ENCODE measurements around the gene MYO15A.

Gene MYO15A

DNA sequence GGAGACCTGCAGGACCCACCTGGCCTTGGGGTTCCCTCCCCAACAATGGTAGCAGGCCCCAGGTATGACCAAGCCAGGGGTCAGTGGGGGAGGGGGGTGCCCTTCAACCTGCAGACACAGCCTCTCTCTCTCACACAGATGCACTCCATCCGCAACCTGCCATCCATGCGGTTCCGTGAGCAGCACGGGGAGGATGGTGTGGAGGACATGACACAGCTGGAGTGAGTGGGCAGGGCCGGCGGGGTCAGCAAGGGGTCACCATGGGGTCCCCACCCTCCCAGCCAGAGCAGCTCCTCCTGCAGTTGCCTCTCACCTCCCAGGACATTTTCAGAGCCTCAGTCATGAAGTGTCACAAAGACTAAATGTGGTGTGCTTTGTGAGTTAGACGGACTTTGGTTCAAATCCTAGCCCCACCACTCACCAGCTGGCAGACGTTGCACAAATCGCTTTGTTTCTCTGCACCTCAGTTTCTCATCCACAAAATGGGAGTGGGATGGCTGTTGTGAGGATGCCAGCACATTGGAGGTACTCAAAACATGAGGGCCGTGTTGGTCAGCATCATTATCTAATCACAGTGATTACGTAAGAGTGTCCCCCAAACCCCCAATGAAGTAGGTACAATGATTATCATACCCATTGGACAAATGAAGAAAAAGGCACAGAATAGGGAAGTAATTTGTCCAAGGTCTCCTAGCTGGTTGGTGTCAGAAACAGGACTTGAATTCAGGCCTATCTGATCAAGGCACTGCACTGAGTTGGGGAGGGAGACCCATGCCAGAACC is 16.0 kb downstream of the MYO15A start:
- no peak for DNase-seq (ENCODE audit: low read depth, low spot score)

DNA sequence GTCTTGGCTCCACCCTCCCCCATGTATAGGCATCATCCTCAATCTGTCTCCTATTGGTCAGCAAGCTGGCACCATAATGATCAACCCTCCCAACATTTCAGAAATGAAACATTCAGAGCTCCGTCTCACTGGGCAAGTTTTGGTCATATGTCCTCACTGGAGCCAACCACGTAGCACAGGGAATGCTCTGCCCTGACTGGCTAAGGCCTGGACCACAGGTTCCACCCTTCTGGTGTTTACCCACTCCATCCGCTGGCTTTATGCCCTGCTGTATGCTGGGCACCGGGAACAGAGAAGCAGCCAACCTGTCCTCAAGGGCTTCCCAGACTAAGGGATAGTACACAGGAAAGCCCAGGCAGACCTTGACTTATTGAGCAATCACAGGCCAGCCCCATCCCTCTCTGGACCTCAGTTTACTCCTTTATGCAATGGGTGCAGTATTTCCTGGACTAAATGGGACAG is 20.5 kb downstream of the MYO15A start:
- DNase-seq (ENCODE audit: low read depth, low spot score), result no peak

DNA sequence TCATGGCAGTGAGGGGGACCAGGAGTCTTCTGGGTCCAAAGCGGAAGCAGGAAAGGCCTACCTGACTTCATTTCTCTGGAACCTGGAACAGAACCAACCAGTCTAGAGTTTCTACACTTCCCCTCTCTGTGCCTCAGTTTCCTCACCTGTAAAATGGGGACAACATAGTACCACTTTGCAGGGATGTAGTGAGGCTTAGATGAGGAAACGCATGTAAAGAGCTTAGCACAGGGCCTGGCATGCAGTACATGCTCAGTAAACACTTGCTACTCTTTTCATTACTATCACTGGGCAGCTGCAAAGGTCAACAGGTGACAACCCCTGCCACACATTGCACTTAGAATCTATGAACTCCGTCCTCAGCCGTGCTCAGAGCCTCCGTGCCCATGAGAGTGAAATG is 24.2 kb downstream of the MYO15A start:
- no peak for DNase-seq (ENCODE audit: low read depth, low spot score)

DNA sequence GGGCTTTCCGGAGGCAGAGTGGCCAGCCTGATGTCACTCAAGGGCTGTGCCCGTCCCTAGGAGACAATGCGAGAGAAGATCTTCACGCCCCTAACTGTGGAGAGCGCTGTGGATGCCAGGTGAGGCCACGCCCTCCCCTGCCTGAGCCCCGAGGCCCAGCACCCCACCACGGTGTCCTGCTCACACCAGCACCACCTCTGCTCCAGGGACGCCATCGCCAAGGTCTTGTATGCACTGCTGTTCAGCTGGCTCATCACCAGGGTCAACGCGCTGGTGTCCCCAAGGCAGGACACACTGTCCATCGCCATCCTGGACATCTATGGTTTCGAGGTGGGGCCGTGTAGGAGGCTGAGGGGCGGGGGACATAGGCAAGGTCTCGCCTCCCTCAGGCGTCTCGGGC is 27.8 kb downstream of the MYO15A start:
- no peak for DNase-seq (ENCODE audit: low read depth, low spot score)

DNA sequence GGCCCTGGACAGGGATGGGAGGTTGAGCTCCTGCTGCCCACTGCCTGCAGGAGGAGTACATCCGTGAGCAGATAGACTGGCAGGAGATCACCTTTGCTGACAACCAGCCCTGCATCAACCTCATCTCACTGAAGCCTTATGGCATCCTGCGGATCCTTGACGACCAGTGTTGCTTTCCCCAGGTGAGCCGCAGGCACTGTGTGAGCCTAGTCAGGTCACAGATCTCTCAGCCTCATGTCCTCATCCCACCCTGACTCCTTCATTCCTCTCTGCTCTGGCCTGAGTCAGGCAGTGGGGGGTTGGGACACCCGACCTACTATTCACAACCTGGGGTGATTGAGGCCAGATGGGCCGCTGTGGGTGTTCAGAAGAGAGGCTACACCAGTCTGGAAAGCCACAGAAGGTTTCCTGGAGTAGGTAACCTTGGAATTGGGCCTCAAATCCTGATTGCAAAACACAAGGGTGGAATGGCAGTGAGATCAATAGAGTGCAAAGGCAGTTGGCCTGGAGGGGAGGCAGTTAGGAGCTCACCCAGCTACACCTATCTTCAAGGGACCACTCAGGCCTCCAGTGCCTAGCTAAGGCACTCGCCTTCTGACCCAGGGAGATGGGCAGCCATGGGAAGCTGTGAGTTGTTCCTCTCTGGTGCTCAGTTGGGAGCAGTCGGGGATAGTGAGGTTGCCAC is 29.7 kb downstream of the MYO15A start:
- DNase-seq (ENCODE audit: low read depth, low spot score), result no peak

DNA sequence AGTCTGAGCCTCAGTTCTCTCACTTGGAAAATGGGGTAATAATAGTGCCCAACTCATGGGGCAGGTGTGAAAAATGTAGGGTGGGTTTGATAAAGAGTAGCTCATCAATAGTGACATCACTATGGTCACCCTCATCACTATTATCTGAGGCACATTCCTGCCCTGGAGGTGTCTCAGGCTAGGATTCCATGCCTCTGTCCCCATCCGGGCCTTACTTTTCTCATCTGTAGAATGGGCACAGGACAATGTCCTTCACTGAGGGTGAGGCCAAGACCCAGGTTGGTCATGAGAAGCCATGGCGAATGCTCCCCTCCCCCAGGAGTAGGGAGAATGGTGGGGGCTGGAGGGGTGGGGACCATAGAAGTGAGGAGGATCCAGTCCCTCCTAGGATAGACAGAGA is 30.5 kb downstream of the MYO15A start:
- no peak for DNase-seq (ENCODE audit: low read depth, low spot score)

DNA sequence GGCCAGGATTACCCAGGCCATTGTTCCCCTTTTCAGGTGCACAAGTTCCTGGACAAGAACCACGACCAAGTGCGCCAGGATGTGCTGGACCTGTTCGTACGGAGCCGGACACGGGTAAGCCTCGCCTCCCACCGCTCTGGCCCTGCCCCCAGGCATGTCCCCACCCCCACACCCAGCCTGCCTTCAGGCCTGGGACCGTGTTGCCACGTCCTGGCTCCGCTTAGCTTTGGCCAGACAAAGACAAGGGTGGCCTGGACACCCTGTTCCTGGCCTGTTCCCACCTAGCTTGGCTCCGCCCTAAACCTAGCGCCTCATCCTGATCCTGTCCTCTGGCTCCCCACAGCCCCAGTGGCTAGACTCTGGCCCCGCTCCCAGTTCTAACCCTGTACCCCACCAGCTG is 30.9 kb downstream of the MYO15A start:
- no peak for DNase-seq (ENCODE audit: low read depth, low spot score)

DNA sequence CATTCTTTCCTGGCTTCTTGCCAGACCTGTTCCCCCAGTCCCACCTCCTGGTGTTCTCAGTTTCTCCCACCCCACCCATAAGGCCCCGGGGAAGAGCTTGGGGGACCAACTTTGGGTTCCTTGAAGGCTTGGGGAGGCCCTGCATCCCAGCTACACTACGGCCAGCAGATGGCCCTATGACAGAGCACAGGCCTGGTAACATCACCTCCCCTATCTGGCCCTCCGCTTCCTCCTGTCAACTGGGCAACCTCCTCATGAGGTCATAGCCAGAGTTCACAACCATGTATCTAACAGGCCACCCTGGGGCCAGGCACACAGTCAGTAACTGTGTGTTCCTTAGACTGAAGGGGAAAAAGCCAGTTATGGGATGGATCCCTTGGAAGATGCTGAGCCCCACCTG is 31.4 kb downstream of the MYO15A start:
- no peak for DNase-seq (ENCODE audit: low read depth, low spot score)

DNA sequence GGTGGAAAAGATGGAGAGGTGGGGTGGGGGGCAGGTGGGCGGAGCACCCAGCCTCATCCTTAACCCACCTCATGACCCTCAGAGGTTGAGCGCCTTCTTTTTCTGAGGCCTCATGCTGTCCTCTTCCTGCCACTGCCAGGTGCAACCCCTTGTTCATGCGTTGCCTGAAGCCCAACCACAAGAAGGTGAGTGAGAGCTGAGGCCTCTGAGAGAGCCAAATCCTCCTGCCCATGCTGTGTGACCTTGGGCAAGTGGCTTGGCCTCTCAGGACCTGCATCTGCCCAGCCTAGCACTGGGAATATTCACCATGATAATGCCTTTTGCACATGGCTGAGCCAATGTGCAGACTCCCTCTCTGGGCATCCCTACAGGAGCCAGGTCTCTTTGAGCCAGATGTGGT is 32.1 kb downstream of the MYO15A start:
- DNase-seq (ENCODE audit: low read depth, low spot score), result no peak

DNA sequence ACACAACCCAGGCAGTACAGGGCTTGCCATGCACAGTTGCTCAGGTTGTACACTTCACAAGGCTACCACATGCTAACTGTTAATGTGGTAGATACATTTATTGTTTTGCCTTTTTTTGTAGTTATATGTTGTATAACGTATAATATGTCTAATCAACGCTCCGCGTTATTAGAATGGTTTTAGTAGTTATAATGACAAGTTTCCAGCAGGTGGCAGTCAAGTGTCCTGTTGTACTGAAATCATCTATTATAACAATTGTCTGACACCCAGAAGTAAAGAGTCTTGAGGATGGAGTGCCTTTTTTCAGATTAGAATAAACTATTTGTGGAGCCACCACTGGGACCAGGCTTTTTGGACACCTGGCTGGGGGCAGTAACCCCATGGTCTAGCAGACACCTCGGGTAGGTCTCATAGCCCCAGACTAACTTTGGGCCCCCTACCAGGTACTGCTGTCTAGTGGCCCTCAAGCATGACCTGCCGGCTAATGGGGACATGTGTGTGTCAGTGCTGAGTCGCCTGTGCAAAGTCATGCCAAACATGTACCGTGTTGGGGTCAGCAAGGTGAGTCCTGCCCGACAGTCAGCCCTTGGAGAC is 32.8 kb downstream of the MYO15A start:
- DNase-seq (ENCODE audit: low read depth, low spot score), result no peak

DNA sequence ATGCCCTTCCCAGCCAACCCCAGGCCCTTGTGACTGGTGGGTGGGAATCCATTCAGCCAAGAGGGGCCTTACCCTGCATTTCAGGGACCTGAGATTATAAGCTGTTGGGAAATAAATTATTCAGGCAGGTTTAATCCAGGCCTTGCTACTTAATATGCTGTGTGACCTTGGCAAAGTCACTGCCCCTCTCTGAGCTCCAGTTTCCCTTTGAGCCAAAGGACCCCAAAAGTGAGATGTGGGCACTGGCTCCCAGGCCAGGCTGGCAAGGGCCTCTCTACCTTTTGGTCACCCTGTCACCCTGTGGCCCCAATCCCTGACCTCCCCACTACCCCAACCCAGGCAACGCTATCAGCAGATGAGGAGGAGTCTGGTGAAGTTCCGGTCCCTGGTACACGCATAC is 33.9 kb downstream of the MYO15A start:
- DNase-seq (ENCODE audit: low read depth, low spot score), result no peak

DNA sequence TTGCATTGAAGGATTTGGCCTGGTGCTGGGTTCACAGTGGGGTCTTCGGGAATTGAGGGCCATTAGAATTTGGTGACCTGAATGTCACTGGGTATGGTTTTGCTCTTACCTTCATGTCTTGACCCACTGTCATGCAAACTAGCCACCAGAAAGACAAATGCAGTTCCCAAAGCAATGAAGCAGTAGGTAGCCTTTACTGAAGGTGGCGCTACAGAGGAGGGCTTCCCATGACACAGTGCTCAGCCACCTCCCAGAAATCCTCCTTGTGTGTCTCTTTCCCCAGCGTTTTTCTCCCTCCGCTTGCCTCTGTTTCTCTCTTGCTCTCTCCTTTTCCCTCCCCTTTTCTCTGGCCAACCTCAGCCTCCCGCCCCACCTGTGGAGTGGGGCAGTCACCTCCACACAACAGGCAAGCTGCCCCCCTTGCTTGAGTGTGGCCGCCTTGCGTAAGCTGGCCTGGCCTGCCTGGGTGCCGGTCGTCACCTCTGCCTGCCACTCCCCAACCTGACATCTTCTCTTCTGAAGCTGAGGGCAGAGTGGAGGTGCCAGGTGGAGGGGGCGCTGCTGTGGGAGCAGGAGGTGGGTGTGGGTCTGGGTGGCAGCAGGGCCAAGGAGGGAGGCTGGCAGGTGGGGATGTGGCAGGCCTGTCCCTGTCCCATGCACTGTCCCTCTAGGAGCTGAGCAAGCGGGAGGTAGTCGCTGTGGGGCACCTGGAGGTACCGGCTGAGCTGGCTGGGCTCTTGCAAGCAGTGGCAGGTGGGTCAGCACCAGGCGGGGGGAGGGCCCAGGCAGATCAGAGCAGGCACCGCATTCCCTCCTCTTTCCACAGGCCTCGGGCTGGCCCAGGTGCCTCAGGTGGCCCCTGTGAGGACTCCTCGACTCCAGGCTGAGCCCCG is 34.7 kb downstream of the MYO15A start:
- DNase-seq (ENCODE audit: low read depth, low spot score), result no peak

DNA sequence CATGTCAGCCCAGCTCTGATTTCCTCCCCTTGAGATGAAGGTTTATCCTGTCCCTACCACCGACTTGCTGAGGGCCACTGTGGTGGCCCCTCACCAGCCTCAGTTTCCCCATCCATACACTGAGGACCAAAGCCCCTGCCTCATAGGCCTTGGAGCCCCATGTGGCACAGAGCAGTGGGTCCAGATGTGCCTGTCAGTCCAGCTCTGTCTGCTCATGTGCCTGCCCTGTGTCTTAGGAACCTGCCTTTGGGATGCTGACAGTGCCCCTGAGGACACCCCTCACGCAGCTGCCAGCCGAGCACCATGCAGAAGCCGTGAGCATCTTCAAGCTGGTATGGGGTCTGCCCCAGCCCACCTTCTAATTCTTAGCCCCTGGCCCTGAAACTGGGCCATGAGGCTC is 35.7 kb downstream of the MYO15A start:
- DNase-seq (ENCODE audit: low read depth, low spot score), result no peak

DNA sequence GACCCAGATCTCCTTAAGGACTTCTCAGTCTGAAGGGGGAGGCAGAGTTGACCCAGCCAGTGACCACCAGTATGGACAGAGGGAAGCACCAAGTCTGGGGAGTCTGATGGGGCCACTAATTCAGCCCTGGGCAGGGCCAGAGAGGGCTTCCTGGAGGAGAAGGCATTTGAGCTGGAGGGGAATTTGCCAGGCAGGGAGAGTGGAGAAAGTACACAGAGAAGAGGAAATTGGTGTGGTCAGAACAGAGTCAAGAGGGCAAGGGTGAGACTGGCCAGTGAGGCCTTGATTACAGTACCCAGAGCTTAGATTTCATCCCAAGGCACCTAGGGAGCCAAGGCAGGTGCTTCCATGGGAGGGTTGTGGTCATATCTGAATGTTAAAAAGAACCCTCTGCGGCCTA is 36.3 kb downstream of the MYO15A start:
- DNase-seq (ENCODE audit: low read depth, low spot score), result no peak

DNA sequence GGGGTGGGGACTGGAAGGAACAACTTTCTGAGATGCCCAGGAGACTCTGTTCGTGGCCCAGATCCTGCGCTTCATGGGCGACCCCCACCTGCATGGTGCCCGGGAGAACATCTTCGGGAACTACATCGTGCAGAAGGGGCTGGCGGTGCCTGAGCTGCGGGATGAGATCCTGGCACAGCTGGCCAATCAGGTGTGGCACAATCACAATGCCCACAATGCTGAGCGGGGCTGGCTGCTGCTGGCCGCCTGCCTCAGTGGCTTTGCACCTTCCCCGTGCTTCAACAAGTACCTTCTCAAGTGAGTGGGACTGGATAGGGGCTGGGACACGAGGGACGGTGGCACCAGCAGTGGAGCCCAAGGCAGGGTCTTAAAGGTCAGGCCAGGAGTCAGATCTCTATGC is 37.3 kb downstream of the MYO15A start:
- no peak for DNase-seq (ENCODE audit: low read depth, low spot score)

DNA sequence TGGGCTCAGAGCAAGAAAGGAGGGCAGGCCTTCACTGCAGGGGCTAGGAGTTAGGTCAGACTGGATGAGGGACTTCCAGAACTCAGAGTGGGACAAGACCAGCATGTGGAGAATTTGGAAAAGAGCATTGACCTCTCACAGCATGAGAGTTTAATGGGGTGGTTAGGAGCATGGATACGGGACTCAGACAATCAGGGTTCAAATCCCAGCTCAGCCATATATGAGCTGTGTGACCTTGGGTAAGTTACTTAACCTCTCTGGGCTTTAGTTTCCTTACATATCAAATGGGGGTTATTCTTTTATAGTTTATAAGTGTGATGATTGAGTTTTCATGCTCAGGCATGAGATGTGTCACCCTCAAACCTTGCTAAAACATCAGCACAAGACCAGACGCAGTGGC is 37.7 kb downstream of the MYO15A start:
- DNase-seq (ENCODE audit: low read depth, low spot score), result no peak

DNA sequence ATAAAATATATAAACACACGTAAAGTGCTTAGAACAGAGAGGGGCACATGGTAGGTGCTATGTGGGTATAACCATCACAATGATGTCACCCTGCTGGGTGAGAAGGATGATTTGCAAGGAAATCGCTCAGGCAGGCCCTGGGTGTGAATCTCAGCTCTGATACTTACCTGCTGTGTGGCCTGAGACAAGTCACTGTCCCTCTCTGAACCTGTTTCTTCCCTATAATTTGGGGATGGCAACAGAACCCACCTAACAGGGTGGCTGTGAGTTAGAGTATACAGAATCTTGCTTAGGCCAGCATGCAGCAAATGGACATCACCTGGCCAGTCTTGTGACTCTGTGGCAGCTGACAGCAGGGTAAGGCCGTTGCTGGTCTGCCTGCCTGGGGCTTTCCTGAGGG is 38.4 kb downstream of the MYO15A start:
- no peak for DNase-seq (ENCODE audit: low read depth, low spot score)

DNA sequence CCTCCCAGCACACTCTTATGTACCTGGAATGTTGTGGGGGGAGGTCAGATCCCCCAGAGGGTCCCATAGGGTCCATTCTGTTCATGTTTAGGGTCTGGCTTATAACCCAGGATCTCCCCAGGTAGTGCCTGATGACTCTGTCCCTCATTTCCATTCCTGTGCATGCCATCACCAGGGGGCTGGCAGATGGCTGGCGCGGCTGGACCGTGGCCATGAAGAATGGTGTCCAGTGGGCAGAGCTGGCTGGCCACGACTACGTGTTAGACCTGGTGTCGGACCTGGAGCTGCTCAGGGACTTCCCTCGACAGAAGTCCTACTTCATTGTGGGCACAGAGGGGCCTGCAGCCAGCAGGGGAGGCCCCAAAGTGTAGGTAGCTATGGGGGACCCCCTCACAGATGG is 40.0 kb downstream of the MYO15A start:
- no peak for DNase-seq (ENCODE audit: low read depth, low spot score)

DNA sequence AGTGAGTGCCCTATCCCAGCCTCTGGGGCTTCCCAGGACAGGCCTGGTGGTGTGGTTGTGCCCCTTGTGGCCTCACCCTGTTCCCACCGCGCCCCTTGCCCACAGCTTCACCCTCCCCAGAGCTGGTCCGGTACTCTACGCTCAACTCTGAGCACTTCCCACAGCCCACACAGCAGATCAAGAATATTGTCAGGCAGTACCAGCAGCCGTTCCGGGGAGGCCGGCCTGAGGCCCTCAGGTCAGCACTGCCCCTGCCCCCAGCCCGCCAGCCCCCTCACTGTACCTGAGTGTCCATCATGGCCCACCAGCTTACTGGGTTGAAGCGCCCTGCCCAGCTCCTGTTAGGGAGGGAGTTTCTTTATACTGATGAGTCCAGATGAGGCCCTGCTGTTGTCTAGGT is 42.7 kb downstream of the MYO15A start:
- no peak for DNase-seq (ENCODE audit: low read depth, low spot score)

DNA sequence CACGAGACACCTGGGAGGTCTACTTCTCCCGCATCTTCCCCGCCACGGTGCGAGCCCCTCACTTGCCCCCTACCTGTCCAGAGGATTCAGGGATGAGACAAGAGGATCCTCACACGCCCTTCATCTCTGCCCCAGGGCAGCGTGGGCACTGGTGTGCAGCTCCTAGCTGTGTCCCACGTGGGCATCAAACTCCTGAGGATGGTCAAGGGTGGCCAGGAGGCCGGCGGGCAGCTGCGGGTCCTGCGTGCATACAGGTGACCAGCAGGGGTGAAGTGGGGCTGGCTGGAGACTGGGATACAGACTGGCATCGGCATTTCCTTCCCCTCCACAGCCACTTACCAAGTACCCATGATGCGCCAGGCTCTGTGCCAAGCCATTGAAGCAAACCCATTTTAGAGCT is 46.6 kb downstream of the MYO15A start:
- DNase-seq (ENCODE audit: low read depth, low spot score), result no peak

DNA sequence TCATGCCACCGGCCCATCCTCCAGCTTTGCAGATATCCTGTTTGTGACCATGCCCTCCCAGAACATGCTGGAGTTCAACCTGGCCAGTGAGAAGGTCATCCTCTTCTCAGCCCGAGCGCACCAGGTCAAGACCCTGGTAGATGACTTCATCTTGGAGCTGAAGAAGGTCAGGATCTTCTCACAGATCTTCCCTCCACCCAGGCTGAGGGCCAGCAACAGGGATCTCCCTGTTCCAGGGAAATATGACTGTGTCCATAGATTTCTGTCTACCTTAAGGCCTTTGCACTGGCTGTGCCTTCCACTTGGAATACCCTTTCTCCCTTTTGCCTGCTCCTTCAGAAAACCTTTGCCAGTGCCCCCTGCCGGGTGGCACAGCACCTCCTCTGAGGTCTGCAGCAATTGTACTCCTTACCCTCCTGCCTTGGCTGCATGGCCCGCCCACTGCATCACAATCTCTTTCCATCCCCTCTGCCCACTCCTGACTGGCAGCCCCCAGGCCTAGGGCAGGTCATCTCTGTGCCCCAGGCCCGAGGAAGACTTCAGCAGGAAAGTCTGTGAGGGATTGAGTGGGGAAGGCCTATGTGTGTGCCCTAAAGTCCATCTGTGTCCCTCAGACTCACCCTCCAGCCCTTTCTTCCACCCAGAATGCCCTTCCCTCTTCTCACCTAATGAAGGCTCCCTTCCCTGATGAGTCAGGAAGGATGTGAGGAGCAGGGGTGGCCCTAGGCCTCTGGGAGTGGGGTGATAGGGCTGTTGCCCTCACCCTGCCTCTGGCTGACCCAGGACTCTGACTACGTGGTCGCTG is 47.8 kb downstream of the MYO15A start:
- no peak for DNase-seq (ENCODE audit: low read depth, low spot score)

All from activated naive CD8-positive, alpha-beta T cell treated with anti-CD3 and anti-CD28 coated beads, Interleukin-2, amount 50 U/mL, for 16 hours (primary cell).